Measurements from ENCODE around the gene CCDC197.

- TF ChIP-seq, protein P1, sequence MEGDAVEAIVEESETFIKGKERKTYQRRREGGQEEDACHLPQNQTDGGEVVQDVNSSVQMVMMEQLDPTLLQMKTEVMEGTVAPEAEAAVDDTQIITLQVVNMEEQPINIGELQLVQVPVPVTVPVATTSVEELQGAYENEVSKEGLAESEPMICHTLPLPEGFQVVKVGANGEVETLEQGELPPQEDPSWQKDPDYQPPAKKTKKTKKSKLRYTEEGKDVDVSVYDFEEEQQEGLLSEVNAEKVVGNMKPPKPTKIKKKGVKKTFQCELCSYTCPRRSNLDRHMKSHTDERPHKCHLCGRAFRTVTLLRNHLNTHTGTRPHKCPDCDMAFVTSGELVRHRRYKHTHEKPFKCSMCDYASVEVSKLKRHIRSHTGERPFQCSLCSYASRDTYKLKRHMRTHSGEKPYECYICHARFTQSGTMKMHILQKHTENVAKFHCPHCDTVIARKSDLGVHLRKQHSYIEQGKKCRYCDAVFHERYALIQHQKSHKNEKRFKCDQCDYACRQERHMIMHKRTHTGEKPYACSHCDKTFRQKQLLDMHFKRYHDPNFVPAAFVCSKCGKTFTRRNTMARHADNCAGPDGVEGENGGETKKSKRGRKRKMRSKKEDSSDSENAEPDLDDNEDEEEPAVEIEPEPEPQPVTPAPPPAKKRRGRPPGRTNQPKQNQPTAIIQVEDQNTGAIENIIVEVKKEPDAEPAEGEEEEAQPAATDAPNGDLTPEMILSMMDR (IDR thresholded peaks at IDR 0.05) = no peak
- TF ChIP-seq POLR2A (IDR thresholded peaks at IDR 0.05; ENCODE audit: low read depth) = no peak
These were observed 32.2 kb downstream of the CCDC197 start for GRCh38 chr14:94029265-94029664.

Measured in esophagus muscularis mucosa (tissue), 3 donors.